ENCODE results near the gene HAAO. TPM values are rescaled to one million over a fixed set of nuclear protein-coding genes. Genes with fewer than 3 reads are reported as not detected.

HAAO gene
- total and polyA plus RNA-seq, 2 donors (not counting 1 experiment from before 2014, with no cell fraction given), result 6.4 to 17.6 TPM

DNA sequence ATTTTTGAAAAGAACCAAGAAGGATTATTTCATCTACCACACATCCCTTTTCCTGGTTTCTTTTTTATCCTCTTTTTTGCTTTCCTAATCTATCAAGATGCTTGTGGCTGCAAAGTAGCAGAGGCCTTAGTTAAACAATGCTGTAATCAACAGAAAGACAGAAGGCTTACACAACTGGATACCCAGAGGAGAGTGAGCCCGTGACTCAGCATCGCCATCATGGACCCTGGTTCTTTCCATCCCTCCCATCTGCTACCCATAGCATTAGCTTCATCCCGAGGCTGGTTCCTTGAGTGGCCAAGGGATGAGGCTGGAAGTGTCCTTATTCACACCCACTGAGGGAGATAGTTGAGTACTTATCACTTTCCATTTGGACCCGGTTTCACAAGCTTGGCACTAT lies 7.5 kb upstream of the HAAO start:
- CTCF ChIA-PET, result interaction anchor here (1.8 to 2.1 kb wide), 2 partner anchors 10 to 28 kb away, joined by 4 to 9 read pairs; no protein-coding TSS in a partner anchor
- Mint-ChIP-seq H3K4me3 (no peak overlapping the region), H3K27ac (no peak overlapping the region), H3K27me3 (no peaks in the 10 kb centered on the region), H3K4me1 (peaks cover 14% of the 10 kb centered on the region), H3K9me3 (ENCODE audit: insufficient read depth) (no peaks in the 10 kb centered on the region)
- no peaks in the 10 kb centered on the region for H3K27me3 ChIP-seq (replicated peaks in 1 of 4; ENCODE audit: control extremely low read depth in 1 of 4, control insufficient read depth in 3 of 4, insufficient read depth in 4 of 4, low read length in 3 of 4)
- POLR2A ChIA-PET, result interaction anchor here (1.5 kb wide), 1 partner anchor 10 kb away, joined by 6 read pairs; no protein-coding TSS in a partner anchor
- no peak overlapping the region for H3K4me2 ChIP-seq (replicated peaks; ENCODE audit: low read depth, low read length, poor library complexity, severe bottlenecking)
- WGBS (ENCODE audit: insufficient coverage), result no CpG with 5 or more reads among the region's 4 CpGs
- no peak overlapping the region for H2AFZ ChIP-seq (ENCODE audit: insufficient read depth, low read depth, low read length, poor library complexity, severe bottlenecking)
- intact Hi-C loops (cut with micrococcal nuclease), result no loop called here
- H4K20me1 ChIP-seq (ENCODE audit: control insufficient read depth, insufficient read depth, low read length, poor library complexity, severe bottlenecking), result no peaks in the 10 kb centered on the region
- no peak overlapping the region for H3K9ac ChIP-seq (ENCODE audit: low read length)
- DNase-seq (no peak), ATAC-seq (ENCODE audit: low read depth) (no peak)
- H3K79me2 ChIP-seq (ENCODE audit: control insufficient read depth, insufficient read depth, low read length), result no peaks in the 10 kb centered on the region
- no peak overlapping the region for H3K27ac ChIP-seq (ENCODE audit: low read length in 2 of 2)
- H3K4me3 ChIP-seq (ENCODE audit: control extremely low read depth in 1 of 5, extremely low read depth in 1 of 5, insufficient read depth in 1 of 5, low read depth in 2 of 5, low read length in 4 of 5), result no peak overlapping the region
- H3K9me3 ChIP-seq (ENCODE audit: control extremely low read depth in 1 of 3, control insufficient read depth in 2 of 3, insufficient read depth in 1 of 3, low read length in 2 of 3), result no peaks in the 10 kb centered on the region
- no peaks in the 10 kb centered on the region for H3K36me3 ChIP-seq (replicated peaks in 1 of 2; ENCODE audit: control extremely low read depth in 1 of 2, control insufficient read depth in 1 of 2, extremely low read depth in 1 of 2, insufficient read depth in 2 of 2, low read length in 1 of 2)
- peaks cover 0 to 8% of the 10 kb centered on the region in 2 donors for H3K4me1 ChIP-seq (ENCODE audit: control insufficient read depth in 2 of 2, insufficient read depth in 2 of 2, low read length in 2 of 2)
- TF ChIP-seq EZH2 (IDR thresholded peaks at IDR 0.05; ENCODE audit: borderline replicate concordance, insufficient read depth, low read depth, low read length, poor library complexity, severe bottlenecking), result no peak
- TF ChIP-seq, protein P1, sequence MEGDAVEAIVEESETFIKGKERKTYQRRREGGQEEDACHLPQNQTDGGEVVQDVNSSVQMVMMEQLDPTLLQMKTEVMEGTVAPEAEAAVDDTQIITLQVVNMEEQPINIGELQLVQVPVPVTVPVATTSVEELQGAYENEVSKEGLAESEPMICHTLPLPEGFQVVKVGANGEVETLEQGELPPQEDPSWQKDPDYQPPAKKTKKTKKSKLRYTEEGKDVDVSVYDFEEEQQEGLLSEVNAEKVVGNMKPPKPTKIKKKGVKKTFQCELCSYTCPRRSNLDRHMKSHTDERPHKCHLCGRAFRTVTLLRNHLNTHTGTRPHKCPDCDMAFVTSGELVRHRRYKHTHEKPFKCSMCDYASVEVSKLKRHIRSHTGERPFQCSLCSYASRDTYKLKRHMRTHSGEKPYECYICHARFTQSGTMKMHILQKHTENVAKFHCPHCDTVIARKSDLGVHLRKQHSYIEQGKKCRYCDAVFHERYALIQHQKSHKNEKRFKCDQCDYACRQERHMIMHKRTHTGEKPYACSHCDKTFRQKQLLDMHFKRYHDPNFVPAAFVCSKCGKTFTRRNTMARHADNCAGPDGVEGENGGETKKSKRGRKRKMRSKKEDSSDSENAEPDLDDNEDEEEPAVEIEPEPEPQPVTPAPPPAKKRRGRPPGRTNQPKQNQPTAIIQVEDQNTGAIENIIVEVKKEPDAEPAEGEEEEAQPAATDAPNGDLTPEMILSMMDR (IDR thresholded peaks at IDR 0.05), result no peak

DNA sequence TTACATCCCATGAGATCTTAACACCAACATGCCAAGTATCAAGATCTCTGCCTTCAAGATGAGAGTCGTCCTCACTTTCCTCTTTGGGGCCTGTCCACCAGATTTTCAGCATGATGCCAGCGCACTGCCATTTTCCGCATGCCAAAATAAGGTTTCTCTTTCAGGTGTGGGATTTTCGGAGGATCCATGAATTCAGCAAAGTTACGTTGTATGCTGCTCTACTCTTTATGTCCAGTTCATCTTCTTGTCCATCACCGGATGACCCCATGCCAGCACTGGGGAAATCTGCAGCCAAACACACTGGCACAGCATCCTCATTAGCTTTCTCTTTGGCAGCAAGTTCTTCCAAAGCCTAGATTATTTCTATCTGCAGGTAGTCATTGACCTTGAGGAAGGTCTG lies 4.9 kb upstream of the HAAO start:
- no peaks in the 10 kb centered on the region for H4K20me1 ChIP-seq (ENCODE audit: control insufficient read depth, insufficient read depth, low read length, poor library complexity, severe bottlenecking)
- H3K4me2 ChIP-seq (replicated peaks; ENCODE audit: low read depth, low read length, poor library complexity, severe bottlenecking), result no peak overlapping the region
- no peak overlapping the region for H3K27ac ChIP-seq (ENCODE audit: low read length in 2 of 2)
- peaks cover 6% of the 10 kb centered on the region for H3K79me2 ChIP-seq (ENCODE audit: control insufficient read depth, insufficient read depth, low read length)
- H2AFZ ChIP-seq (ENCODE audit: insufficient read depth, low read depth, low read length, poor library complexity, severe bottlenecking), result no peak overlapping the region
- TF ChIP-seq, protein P1 (IDR thresholded peaks at IDR 0.05), result no peak
- no peaks in the 10 kb centered on the region for H3K27me3 Mint-ChIP-seq
- no peak overlapping the region for H3K4me3 ChIP-seq (ENCODE audit: control extremely low read depth in 1 of 5, extremely low read depth in 1 of 5, insufficient read depth in 1 of 5, low read depth in 2 of 5, low read length in 4 of 5)
- POLR2A ChIA-PET, result interaction anchor here (6.5 kb wide), 1 partner anchor 13 kb away, joined by 82 read pairs; no protein-coding TSS in a partner anchor
- H3K36me3 ChIP-seq (replicated peaks in 1 of 2; ENCODE audit: control extremely low read depth in 1 of 2, control insufficient read depth in 1 of 2, extremely low read depth in 1 of 2, insufficient read depth in 2 of 2, low read length in 1 of 2), result no peaks in the 10 kb centered on the region
- H3K27ac Mint-ChIP-seq, result no peak overlapping the region
- intact Hi-C loops (cut with micrococcal nuclease), result no loop called here
- no peaks in the 10 kb centered on the region for H3K9me3 ChIP-seq (ENCODE audit: control extremely low read depth in 1 of 3, control insufficient read depth in 2 of 3, insufficient read depth in 1 of 3, low read length in 2 of 3)
- ATAC-seq (ENCODE audit: low read depth) (no peak), DNase-seq (no peak)
- no peak overlapping the region for H3K4me3 Mint-ChIP-seq
- WGBS (ENCODE audit: insufficient coverage), result 77% methylated on average over 6 of the region's 6 CpGs
- peaks cover 32% of the 10 kb centered on the region for H3K4me1 Mint-ChIP-seq
- peaks cover 12 to 27% of the 10 kb centered on the region in 2 donors for H3K4me1 ChIP-seq (ENCODE audit: control insufficient read depth in 2 of 2, insufficient read depth in 2 of 2, low read length in 2 of 2)
- H3K27me3 ChIP-seq (replicated peaks in 1 of 4; ENCODE audit: control extremely low read depth in 1 of 4, control insufficient read depth in 3 of 4, insufficient read depth in 4 of 4, low read length in 3 of 4), result no peaks in the 10 kb centered on the region
- CTCF ChIA-PET, result no interaction called here
- H3K9me3 Mint-ChIP-seq (ENCODE audit: insufficient read depth), result no peaks in the 10 kb centered on the region
- H3K9ac ChIP-seq (ENCODE audit: low read length), result no peak overlapping the region

Measured in B cell (primary cell).